Left ventricle myocardium inferior (tissue), 1 donor: ENCODE results near the gene PHF12. TPM values are rescaled to one million over a fixed set of nuclear protein-coding genes. Genes with fewer than 3 reads are reported as not detected.
"Not testable (repeated sequence)": the region's sequence is repeated elsewhere in the genome, so short reads cannot be mapped to it uniquely, and the experiment has no call there.

Experiments used
- DNase-seq: peaks from one replicate; pipeline ENCODE4 v3.0.0-alpha.2; 2020
- H3K27ac ChIP-seq: fragments of 200-600 bp; replicated peaks from 2 replicates; pipeline ENCODE4 v1.8.0; 2021
- H3K27me3 ChIP-seq: fragments of 200-600 bp; 2 replicates; pipeline ENCODE4 v1.8.0; 2021; ENCODE audit warnings: low read depth
- H3K36me3 ChIP-seq: fragments of 200-600 bp; 2 replicates; pipeline ENCODE4 v1.8.0; 2021
- H3K4me1 ChIP-seq: fragments of 200-600 bp; 2 replicates; pipeline ENCODE4 v1.8.0; 2021
- H3K4me3 ChIP-seq: fragments of 200-600 bp; 2 replicates; pipeline ENCODE4 v1.8.0; 2021; ENCODE audit warnings: mild to moderate bottlenecking, moderate library complexity
- H3K9me3 ChIP-seq: fragments of 200-600 bp; replicated peaks from 2 replicates; pipeline ENCODE4 v1.8.0; 2021
- CTCF ChIP-seq: fragments of 200-600 bp; IDR thresholded peaks from 2 replicates; pipeline ENCODE4 v1.8.0; 2021; ENCODE audit warnings: antibody characterized with exemption, mild to moderate bottlenecking, borderline replicate concordance
- intact Hi-C: fragments of 100-400 bp; cut with micrococcal nuclease; formaldehyde crosslinking; loops from one replicate; pipeline ENCODE4 v1.11.0; 2022
- total RNA-seq: library from RNA; stranded (reverse); fragmentation: NEBNext Ultra II Directional; extraction: Animal tissue kit (Norgen Biotek cat#: 25700); gene quantifications from one replicate; pipeline ENCODE4 v1.2.1, GENCODE V29; 2021
- donor health status: DM: no; HTN: yes; CAD: no; lungs with severe emphysema.

PHF12 gene
- total RNA-seq, 1 donor from 2014 or later, result 17.2 TPM

GRCh38 chr17:28906706-28907438 lies 44.4 kb downstream of the PHF12 start:
- Histone ChIP-seq H3K9me3 (no peaks in the 10 kb centered on the region), H3K4me1 (peaks cover 51% of the 10 kb centered on the region), H3K4me3 (no peak overlapping the region), H3K27ac (peak overlapping the region; percentile 69), H3K36me3 (peaks cover 65% of the 10 kb centered on the region), H3K27me3 (no peaks in the 10 kb centered on the region)
- intact Hi-C loops, result no loop called here
- no peak for DNase-seq
- TF ChIP-seq CTCF, result no peak

DNA sequence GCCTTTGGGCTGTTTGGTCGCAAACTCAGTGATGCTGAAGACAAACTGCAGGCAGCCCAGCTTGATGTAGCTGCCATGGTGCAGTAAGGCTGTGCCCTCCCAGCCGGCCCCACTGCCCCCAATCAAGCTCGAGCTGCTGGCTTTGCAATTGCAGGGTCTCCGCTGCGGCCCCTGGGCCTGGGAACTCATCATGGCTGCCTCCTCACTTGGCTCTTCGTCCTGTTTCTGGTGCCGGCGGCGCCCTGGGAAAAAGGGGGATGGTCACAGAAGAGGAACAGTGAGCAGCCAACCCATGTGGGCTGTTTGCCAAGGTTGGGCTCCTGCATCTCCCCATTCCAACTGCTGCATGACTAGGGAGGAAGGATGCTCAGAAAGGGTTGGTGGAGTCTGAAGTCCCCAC lies 45.0 kb downstream of the PHF12 start:
- peaks cover 57% of the 10 kb centered on the region for H3K4me1 ChIP-seq
- H3K4me3 ChIP-seq, result no peak overlapping the region
- H3K27ac ChIP-seq, result no peak overlapping the region
- no peaks in the 10 kb centered on the region for H3K9me3 ChIP-seq
- H3K27me3 ChIP-seq, result no peaks in the 10 kb centered on the region
- intact Hi-C loops, result no loop called here
- no peak for TF ChIP-seq CTCF
- peaks cover 59% of the 10 kb centered on the region for H3K36me3 ChIP-seq
- DNase-seq, result no peak

GRCh38 chr17:28904800-28905199 lies 46.5 kb downstream of the PHF12 start:
- Histone ChIP-seq H3K4me3 (no peak overlapping the region), H3K36me3 (peaks cover 44% of the 10 kb centered on the region), H3K9me3 (no peaks in the 10 kb centered on the region), H3K27me3 (no peaks in the 10 kb centered on the region), H3K4me1 (peaks cover 57% of the 10 kb centered on the region), H3K27ac (no peak overlapping the region)
- no peak for TF ChIP-seq CTCF
- intact Hi-C loops, result no loop called here
- no peak for DNase-seq

DNA sequence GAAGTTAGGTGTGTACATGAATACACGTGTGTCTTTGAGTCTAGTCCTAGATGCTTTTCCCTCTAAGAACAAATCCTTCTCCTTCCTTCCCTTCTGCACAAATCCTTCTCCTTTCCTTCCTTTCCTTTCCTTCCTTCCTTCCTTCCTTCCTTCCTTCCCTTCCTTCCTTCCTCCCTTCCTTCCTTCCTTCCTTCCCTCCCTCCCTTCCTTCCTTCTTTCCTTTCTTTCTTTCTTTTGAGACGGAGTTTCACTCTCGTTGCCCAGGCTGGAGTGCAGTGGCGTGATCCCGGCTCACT lies 47.8 kb downstream of the PHF12 start:
- intact Hi-C loops, H3K9me3 ChIP-seq, DNase-seq, H3K27me3 ChIP-seq, H3K27ac ChIP-seq: not testable (repeated sequence)
- peaks cover 31% of the 10 kb centered on the region for H3K36me3 ChIP-seq
- peak overlapping the region; percentile 83 for H3K4me3 ChIP-seq
- H3K4me1 ChIP-seq, result peaks cover 52% of the 10 kb centered on the region

- DNase-seq, result peak; percentile 90
- Histone ChIP-seq H3K4me3 (peak within 1 kb of the TSS; percentile 83), H3K27me3 (no peaks in the 10 kb centered on the region), H3K36me3 (peaks cover 26% of the 10 kb centered on the region), H3K27ac (peak within 1 kb of the TSS; percentile 85), H3K4me1 (peaks cover 51% of the 10 kb centered on the region), H3K9me3 (no peaks in the 10 kb centered on the region)
- peak; percentile 91 for TF ChIP-seq CTCF
- intact Hi-C loops, result no loop called here
These were observed 48.3 kb downstream of the PHF12 start, which contains the start of gene DHRS13 for GRCh38 chr17:28902819-28903545. Gene DHRS13 (minus strand): TSS chr17:28903079. CDS start chr17:28902944, 135 bp downstream.
